ENCODE data around the gene S100A12.

Gene S100A12

DNA sequence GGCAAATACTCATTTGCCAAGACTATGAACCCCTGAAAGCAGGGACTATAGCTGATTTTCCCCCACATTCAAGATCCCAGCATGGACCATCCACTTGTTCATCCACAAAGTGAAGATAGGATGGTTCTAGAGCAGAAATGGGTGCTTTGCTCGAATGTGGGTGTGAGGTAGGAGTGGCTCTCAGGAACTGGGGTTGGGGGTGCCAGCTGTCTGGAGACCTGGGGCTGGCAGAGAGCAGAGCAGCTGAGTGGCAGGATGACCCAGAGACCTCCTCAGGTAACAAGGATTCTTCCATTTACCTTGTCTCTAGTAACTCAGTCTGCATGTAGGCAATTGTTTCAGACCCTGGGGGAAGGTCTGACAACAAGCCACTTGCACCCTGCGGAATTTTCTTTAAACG is 11.8 kb downstream of the S100A12 start:
- no peak overlapping the region for H3K27ac ChIP-seq
- no peak for TF ChIP-seq CTCF (conservative IDR thresholded peaks at IDR 0.05)

GRCh38 chr1:153362187-153362775 is 13.1 kb downstream of the S100A12 start:
- no peak overlapping the region for H3K27ac ChIP-seq
- no peak for TF ChIP-seq CTCF (conservative IDR thresholded peaks at IDR 0.05)

- TF ChIP-seq CTCF (conservative IDR thresholded peaks at IDR 0.05): no peak
- H3K27ac ChIP-seq: no peak overlapping the region
These were observed 13.8 kb downstream of the S100A12 start for GRCh38 chr1:153361480-153362109.

DNA sequence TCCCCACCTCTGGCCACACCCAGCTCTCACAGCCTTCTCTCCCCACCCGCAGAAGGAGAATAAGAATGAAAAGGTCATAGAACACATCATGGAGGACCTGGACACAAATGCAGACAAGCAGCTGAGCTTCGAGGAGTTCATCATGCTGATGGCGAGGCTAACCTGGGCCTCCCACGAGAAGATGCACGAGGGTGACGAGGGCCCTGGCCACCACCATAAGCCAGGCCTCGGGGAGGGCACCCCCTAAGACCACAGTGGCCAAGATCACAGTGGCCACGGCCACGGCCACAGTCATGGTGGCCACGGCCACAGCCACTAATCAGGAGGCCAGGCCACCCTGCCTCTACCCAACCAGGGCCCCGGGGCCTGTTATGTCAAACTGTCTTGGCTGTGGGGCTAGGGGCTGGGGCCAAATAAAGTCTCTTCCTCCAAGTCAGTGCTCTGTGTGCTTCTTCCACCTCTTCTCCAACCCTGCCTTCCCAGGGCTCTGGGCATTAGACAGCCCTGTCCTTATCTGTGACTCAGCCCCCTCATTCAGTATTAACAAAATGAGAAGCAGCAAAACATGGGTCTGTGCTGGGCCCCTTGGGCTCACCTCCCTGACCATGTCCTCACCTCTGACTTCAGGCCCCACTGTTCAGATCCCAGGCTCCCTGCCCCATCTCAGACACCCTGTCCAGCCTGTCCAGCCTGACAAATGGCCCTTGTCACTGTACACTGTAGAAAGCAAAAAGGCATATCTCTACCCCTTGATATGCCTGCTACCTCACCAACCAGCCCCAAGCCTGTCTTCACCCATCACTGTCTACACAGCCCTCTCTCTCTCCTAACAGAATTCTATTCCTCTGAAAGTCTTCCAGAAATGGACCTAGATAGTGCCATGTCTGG is 14.6 kb downstream of the S100A12 start:
- no peak for TF ChIP-seq CTCF (conservative IDR thresholded peaks at IDR 0.05)
- H3K27ac ChIP-seq: no peak overlapping the region

- no peak overlapping the region for H3K27ac ChIP-seq
- TF ChIP-seq CTCF (conservative IDR thresholded peaks at IDR 0.05): no peak
These were observed 15.2 kb downstream of the S100A12 start for GRCh38 chr1:153360190-153360589.

DNA sequence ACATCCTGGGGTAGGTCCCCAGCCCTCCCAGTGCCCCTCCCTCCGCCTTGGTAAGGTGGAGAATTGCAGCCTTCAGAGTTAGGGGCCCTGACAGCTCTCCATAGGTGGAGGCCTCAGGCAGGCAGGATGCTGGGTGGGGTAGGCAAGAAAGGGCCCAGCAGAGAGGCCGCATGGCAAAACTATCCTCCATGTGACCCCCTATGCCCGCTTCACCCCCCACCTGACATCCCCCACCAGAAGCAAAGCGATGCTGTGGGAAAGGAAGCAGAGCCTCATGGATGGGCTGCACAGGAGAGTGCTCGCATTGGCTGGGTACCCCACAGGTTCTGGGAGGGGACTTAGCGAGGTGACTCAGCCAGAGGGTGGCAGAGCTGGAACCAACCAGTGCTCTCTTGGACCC is 16.2 kb downstream of the S100A12 start:
- no peak overlapping the region for H3K27ac ChIP-seq
- no peak for TF ChIP-seq CTCF (conservative IDR thresholded peaks at IDR 0.05)

GRCh38 chr1:153358691-153358975 is 16.8 kb downstream of the S100A12 start:
- no peak for TF ChIP-seq CTCF (conservative IDR thresholded peaks at IDR 0.05)
- no peak overlapping the region for H3K27ac ChIP-seq

Data from VCaP (cell line).